K562 (cell line): ENCODE results near the gene CRYBA4. TPM values are rescaled to one million over a fixed set of nuclear protein-coding genes. Genes with fewer than 3 reads are reported as not detected.

Experiments used
- ADNP ChIP-seq: fragments of 200-800 bp; sonication (Bioruptor generic); IDR thresholded peaks from 2 replicates; pipeline ENCODE4 v1.6.1; 2016; ENCODE audit warnings: missing genetic modification characterization, missing compliant biosample characterization
- ERF ChIP-seq: fragments of 450-650 bp; formaldehyde crosslinking; IDR thresholded peaks from 2 replicates; pipeline ENCODE4 v1.4.0; 2020; ENCODE audit warnings: mild to moderate bottlenecking, mixed read lengths
- FOXK2 ChIP-seq, 2 experiments: fragments of 450-650 bp; IDR thresholded peaks in 1 of 2; conservative IDR thresholded peaks in 1 of 2; 2 replicates each; pipeline ENCODE4 v1.6.1; 2016; ENCODE audit warnings: low read depth in 2 of 2, mild to moderate bottlenecking in 1 of 2
- HDAC2 ChIP-seq: fragments of 450-650 bp; IDR thresholded peaks from 2 replicates; pipeline ENCODE4 v1.6.1; 2016; ENCODE audit warnings: mild to moderate bottlenecking
- KDM5B ChIP-seq: fragments of 200-600 bp; sonication (generic); IDR thresholded peaks from 2 replicates; pipeline ENCODE4 v1.6.1; 2012; ENCODE audit warnings: low read depth, mild to moderate bottlenecking, moderate library complexity, low read length, control low read depth, inconsistent platforms; ENCODE audit not compliant: insufficient replicate concordance
- KLF16 ChIP-seq: IDR thresholded peaks from 2 replicates; pipeline ENCODE4 v1.6.1; 2016; ENCODE audit warnings: antibody characterized with exemption
- PHF20 ChIP-seq: fragments of 450-650 bp; IDR thresholded peaks from 2 replicates; pipeline ENCODE4 v1.6.1; 2018; ENCODE audit not compliant: partially characterized antibody
- RBM25 ChIP-seq: fragments of 200-400 bp; formaldehyde crosslinking; IDR thresholded peaks from 2 replicates; pipeline ENCODE4 v1.6.1; 2018; ENCODE audit warnings: low read length, low read depth, moderate library complexity; ENCODE audit not compliant: severe bottlenecking
- SMAD3 ChIP-seq: fragments of 450-650 bp; formaldehyde crosslinking; conservative IDR thresholded peaks from 2 replicates; pipeline ENCODE4 v1.4.0; 2020; ENCODE audit warnings: mild to moderate bottlenecking
- TGIF2 ChIP-seq: sonication (generic); formaldehyde crosslinking; IDR thresholded peaks from 2 replicates; pipeline ENCODE4 v1.8.1; 2022; ENCODE audit warnings: mild to moderate bottlenecking, missing genetic modification reagents, moderate library complexity
- ZBTB7A ChIP-seq: IDR thresholded peaks from 2 replicates; pipeline ENCODE4 v1.6.1; 2011; ENCODE audit warnings: low read depth, mild to moderate bottlenecking, low read length, moderate library complexity, borderline replicate concordance; ENCODE audit not compliant: control insufficient read depth
- ZNF197 ChIP-seq: fragments of 200-800 bp; sonication (Bioruptor generic); IDR thresholded peaks from 2 replicates; pipeline ENCODE4 v1.6.1; 2016; ENCODE audit warnings: low read depth, missing genetic modification characterization, missing compliant biosample characterization
- ZNF212 ChIP-seq: fragments of 450-650 bp; formaldehyde crosslinking; IDR thresholded peaks from 2 replicates; pipeline ENCODE4 v1.4.0; 2020; ENCODE audit warnings: mild to moderate bottlenecking
- ZNF561 ChIP-seq: fragments of 450-650 bp; formaldehyde crosslinking; conservative IDR thresholded peaks from 2 replicates; pipeline ENCODE4 v1.4.0; 2020; ENCODE audit warnings: mild to moderate bottlenecking, moderate library complexity
- polyA plus RNA-seq, 8 experiments: library from polyadenylated mRNA; depleted of rRNA in 4 of 8; stranded (reverse) in 5 of 8; unstranded in 3 of 8; fragments of >200 nt; fragmentation: Nextera tagmentation in 2 of 8; fragmentation: Illumina TruSeq in 1 of 8; extraction: Ambion mirVana in 2 of 8; extraction: Trizol in 1 of 8; gene quantifications; 2 replicates each; pipeline versions ENCODE4 v1.2.1 to v1.2.3, GENCODE V29; 2011 to 2014; ENCODE audit warnings: inconsistent platforms in 1 of 8, missing spikeins in 1 of 8
- total RNA-seq, 7 experiments: library from RNA; depleted of rRNA in 6 of 7; stranded (reverse); fragments of >200 nt in 6 of 7; fragmentation: Illumina TruSeq in 2 of 7; extraction: Trizol in 2 of 7; gene quantifications; 2 replicates each; pipeline versions ENCODE4 v1.2.1 to v1.2.3, GENCODE V29; 2011 to 2021; ENCODE audit warnings: low replicate concordance in 1 of 7
- TF ChIP-seq, protein P1 (sequence below): fragments of 250-450 bp; sonication (Bioruptor Pico); IDR thresholded peaks from 2 replicates; pipeline ENCODE4 v1.8.0; 2021; ENCODE audit warnings: borderline replicate concordance, mild to moderate bottlenecking, moderate library complexity; ENCODE audit not compliant: poor library complexity, severe bottlenecking
- TF ChIP-seq, protein P2 (sequence below): fragments of 250-450 bp; sonication (Bioruptor Pico); IDR thresholded peaks from 2 replicates; pipeline ENCODE4 v1.5.0; 2021

The CRYBA4 gene
- total and polyA plus RNA-seq, 9 of the 15 experiments (the other 6 are each of a cell fraction or from before 2014, with no cell fraction given) = 0.59 to 3.3 (median 1.6) TPM

DNA sequence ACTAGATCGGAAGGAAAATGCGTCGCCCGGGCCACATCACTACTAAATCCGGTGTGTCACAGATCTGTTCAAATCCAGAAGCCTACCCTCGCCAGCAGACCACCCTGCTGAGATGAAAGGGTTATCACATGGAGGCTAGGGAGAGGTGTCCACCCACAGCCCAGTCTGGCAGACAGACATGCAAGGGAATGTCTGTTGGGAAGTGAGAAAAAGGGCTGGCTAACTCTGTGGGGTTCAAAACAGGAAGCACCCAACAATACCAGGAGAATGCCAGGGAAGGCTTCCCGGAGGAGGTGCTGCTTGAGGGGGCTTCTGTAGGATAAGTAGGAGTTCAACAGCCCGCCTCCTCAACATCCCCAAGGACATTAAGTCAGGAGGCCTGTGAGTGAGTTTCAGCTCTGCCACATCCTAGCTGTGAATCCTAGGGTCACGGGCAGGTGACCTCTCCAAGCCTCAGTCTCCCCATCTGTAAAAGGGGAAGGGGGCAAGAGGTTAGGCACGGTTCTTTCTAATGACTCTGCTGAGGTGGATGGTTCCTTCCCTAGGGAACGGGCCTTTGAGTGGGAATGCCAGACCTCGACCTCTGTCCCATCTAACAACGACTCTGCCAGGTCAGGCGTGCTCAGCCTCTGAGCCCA is 32.9 kb upstream of the CRYBA4 start (continued):
- no peak for TF ChIP-seq SMAD3 (CRISPR knock-in tag)
- TF ChIP-seq RBM25 = peak; percentile 83
- no peak for TF ChIP-seq ERF (CRISPR knock-in tag)
- TF ChIP-seq, protein P1, sequence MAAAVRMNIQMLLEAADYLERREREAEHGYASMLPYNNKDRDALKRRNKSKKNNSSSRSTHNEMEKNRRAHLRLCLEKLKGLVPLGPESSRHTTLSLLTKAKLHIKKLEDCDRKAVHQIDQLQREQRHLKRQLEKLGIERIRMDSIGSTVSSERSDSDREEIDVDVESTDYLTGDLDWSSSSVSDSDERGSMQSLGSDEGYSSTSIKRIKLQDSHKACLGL (CRISPR knock-in tag) = no peak
- no peak for TF ChIP-seq ZNF197 (CRISPR knock-in tag)
- TF ChIP-seq PHF20 = no peak
- no peak for TF ChIP-seq FOXK2 (conservative IDR thresholded peaks at IDR 0.05 in 1 of 2, IDR thresholded peaks at IDR 0.05 in 1 of 2; ENCODE audit: low read depth in 2 of 2)
- TF ChIP-seq KDM5B = peak; percentile 17
- TF ChIP-seq TGIF2 (CRISPR knock-in tag) = no peak
- TF ChIP-seq KLF16 = no peak
- TF ChIP-seq ZNF212 (CRISPR knock-in tag) = no peak
- TF ChIP-seq ZBTB7A = no peak
- TF ChIP-seq ADNP (tag) = no peak
- TF ChIP-seq, protein P2, sequence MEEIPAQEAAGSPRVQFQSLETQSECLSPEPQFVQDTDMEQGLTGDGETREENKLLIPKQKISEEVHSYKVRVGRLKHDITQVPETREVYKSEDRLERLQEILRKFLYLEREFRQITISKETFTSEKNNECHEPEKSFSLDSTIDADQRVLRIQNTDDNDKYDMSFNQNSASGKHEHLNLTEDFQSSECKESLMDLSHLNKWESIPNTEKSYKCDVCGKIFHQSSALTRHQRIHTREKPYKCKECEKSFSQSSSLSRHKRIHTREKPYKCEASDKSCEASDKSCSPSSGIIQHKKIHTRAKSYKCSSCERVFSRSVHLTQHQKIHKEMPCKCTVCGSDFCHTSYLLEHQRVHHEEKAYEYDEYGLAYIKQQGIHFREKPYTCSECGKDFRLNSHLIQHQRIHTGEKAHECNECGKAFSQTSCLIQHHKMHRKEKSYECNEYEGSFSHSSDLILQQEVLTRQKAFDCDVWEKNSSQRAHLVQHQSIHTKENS (CRISPR knock-in tag) = no peak
- peak; percentile 69; the same call in 1 of the 2 replicates for TF ChIP-seq HDAC2
- no peak for TF ChIP-seq ZNF561
- TF ChIP-seq, all 486 proteins: peak for 13
